ENCODE results near the gene KBTBD4.

KBTBD4 gene

DNA sequence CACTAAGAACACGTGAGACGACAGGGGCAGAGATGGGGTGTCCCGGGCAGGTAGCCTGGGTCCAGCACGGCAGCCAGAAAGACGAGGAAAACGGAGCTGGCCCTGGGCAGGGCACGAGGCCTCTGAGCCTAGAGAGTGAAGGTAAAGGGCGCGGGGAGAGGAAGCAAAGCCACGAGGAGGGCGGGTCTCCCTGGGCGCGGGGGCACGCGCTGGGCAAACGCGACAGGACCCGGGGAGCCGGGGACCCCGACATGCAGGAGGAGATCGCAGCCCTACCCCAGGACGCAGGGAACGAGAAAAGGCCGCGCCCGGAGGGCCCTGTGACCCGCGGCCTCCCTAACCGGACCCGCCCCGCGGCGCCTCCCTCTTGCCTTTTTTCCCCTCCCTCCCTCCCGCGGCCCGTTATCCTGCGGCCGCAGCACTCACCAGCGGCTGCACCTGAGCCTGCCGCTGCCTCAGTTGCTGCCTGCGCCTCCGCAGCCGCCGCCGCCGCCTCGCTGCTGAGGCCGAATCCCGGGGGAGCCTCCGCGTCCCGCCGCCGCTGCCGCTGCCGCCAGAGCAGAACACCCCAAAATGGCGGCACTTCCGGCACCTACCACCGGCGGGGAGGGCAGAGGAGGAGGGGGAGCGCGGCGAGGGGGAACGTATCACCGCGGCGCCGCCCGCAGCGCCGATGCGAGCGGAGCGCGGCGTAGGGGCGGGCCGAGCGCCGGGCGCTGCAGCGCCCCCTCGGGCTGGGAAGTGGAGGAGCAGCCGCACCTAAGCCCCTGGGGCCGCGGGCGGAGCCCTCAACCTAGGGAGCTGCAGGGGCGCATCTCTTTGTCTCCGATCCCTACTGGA, 26.0 kb downstream of the KBTBD4 start, which contains the start of gene CELF1:
CELF1 (minus strand) TSS at position 567 of the 840 bp plus-strand sequence. CDS start 53,609 bp downstream, outside the sequence.
- Histone ChIP-seq H3K36me3 (ENCODE audit: insufficient read depth, low read length) (peaks cover 9% of the 10 kb centered on the region; the same call in 1 of the 2 replicates), H3K9me2 (ENCODE audit: low read depth, low read length) (no peaks in the 10 kb centered on the region), H3K4me3 (ENCODE audit: low read depth, low read length, poor library complexity, severe bottlenecking) (peak within 1 kb of the TSS; percentile 97), H3K4me1 (ENCODE audit: insufficient read depth, low read length, severe bottlenecking) (peaks cover 37% of the 10 kb centered on the region), H4K20me1 (ENCODE audit: insufficient read depth, low read length) (no peaks in the 10 kb centered on the region), H3K4me2 (ENCODE audit: low read length) (peak within 1 kb of the TSS; percentile 92), H2AFZ (ENCODE audit: low read length) (peak within 1 kb of the TSS; percentile 66; the same call in 1 of the 2 replicates), H3K9me3 (ENCODE audit: low read length) (no peaks in the 10 kb centered on the region), H3K27ac (ENCODE audit: low read depth, low read length, poor library complexity, severe bottlenecking) (peak within 1 kb of the TSS; percentile 71), H3K9ac (ENCODE audit: low read length) (peak within 1 kb of the TSS; percentile 96), H3F3A (ENCODE audit: insufficient read depth, low read length) (peaks cover 8% of the 10 kb centered on the region; the same call in 1 of the 2 replicates), H3K27me3 (ENCODE audit: insufficient read depth, low read length) (no peaks in the 10 kb centered on the region), H3K79me2 (ENCODE audit: insufficient read depth, low read length) (peaks cover 49% of the 10 kb centered on the region)
- TF ChIP-seq, protein P1, sequence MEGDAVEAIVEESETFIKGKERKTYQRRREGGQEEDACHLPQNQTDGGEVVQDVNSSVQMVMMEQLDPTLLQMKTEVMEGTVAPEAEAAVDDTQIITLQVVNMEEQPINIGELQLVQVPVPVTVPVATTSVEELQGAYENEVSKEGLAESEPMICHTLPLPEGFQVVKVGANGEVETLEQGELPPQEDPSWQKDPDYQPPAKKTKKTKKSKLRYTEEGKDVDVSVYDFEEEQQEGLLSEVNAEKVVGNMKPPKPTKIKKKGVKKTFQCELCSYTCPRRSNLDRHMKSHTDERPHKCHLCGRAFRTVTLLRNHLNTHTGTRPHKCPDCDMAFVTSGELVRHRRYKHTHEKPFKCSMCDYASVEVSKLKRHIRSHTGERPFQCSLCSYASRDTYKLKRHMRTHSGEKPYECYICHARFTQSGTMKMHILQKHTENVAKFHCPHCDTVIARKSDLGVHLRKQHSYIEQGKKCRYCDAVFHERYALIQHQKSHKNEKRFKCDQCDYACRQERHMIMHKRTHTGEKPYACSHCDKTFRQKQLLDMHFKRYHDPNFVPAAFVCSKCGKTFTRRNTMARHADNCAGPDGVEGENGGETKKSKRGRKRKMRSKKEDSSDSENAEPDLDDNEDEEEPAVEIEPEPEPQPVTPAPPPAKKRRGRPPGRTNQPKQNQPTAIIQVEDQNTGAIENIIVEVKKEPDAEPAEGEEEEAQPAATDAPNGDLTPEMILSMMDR (IDR thresholded peaks at IDR 0.05; ENCODE audit: low read length): peak; percentile 73
- no peak for TF ChIP-seq EZH2 (IDR thresholded peaks at IDR 0.05; ENCODE audit: borderline replicate concordance, low read length)

DNA sequence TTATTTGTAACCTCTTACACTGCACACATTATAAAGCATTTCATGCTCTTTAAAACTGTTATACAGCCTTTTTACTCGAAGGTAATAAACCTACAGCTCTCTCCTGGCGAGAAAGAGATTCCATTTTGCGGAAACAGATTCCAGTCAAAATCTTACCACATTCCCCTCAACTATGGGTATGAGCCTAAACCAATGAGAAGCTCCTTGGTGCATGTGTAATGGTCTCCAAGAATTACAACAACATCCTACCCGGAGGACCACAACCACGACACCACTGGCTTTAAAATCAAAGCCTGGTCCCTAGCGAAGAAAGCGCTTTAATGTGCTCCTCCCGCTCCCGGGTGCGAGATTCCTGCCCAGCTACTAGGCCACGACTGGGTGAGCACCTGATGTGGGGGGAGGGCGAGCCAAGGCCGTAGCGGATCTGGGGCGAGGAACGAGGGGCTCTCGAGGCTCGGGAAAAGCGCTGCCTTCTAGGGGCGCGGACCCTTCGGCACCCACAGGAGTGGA, 26.7 kb downstream of the KBTBD4 start:
- peak overlapping the region; percentile 77 for H3K4me2 ChIP-seq (ENCODE audit: low read length)
- no peaks in the 10 kb centered on the region for H3K9me3 ChIP-seq (ENCODE audit: low read length)
- H3K27ac ChIP-seq (ENCODE audit: low read depth, low read length, poor library complexity, severe bottlenecking): peak overlapping the region; percentile 71
- peak overlapping the region; percentile 97 for H3K4me3 ChIP-seq (ENCODE audit: low read depth, low read length, poor library complexity, severe bottlenecking)
- TF ChIP-seq EZH2 (IDR thresholded peaks at IDR 0.05; ENCODE audit: borderline replicate concordance, low read length): no peak
- TF ChIP-seq, protein P1 (IDR thresholded peaks at IDR 0.05; ENCODE audit: low read length): no peak
- peak overlapping the region; percentile 96 for H3K9ac ChIP-seq (ENCODE audit: low read length)
- H3K27me3 ChIP-seq (ENCODE audit: insufficient read depth, low read length): no peaks in the 10 kb centered on the region
- H3K4me1 ChIP-seq (ENCODE audit: insufficient read depth, low read length, severe bottlenecking): peaks cover 37% of the 10 kb centered on the region
- peaks cover 55% of the 10 kb centered on the region for H3K79me2 ChIP-seq (ENCODE audit: insufficient read depth, low read length)
- H3K36me3 ChIP-seq (ENCODE audit: insufficient read depth, low read length): peaks cover 12% of the 10 kb centered on the region; the same call in 1 of the 2 replicates
- H2AFZ ChIP-seq (ENCODE audit: low read length): no peak overlapping the region
- H4K20me1 ChIP-seq (ENCODE audit: insufficient read depth, low read length): no peaks in the 10 kb centered on the region
- no peaks in the 10 kb centered on the region for H3K9me2 ChIP-seq (ENCODE audit: low read depth, low read length)
- H3F3A ChIP-seq (ENCODE audit: insufficient read depth, low read length): peaks cover 8% of the 10 kb centered on the region; the same call in 1 of the 2 replicates

DNA sequence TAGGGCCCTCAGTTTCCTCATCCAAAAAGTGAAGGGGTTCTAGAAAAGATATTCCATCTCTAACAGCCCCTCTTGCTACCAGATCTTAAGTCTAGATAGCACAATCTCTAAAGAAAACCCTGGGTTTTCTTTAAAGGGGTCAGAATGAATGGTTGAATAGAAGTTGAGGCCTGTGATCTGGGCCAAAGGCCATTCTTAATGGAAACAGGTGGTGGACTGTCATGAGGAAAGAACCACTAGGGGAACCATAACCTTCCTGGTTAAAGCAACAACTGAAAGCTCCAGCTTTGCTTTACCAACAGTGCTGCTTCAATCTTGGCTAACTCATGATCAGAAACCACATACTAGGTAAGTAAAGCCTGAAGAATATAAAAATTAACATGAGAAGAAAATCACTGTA, 27.7 kb downstream of the KBTBD4 start:
- H3K27ac ChIP-seq (ENCODE audit: low read depth, low read length, poor library complexity, severe bottlenecking): peak overlapping the region; percentile 71
- peak overlapping the region; percentile 97 for H3K4me3 ChIP-seq (ENCODE audit: low read depth, low read length, poor library complexity, severe bottlenecking)
- H3K9ac ChIP-seq (ENCODE audit: low read length): peak overlapping the region; percentile 96
- H3K4me2 ChIP-seq (ENCODE audit: low read length): peak overlapping the region; percentile 77
- H3K9me3 ChIP-seq (ENCODE audit: low read length): no peaks in the 10 kb centered on the region
- no peaks in the 10 kb centered on the region for H3K27me3 ChIP-seq (ENCODE audit: insufficient read depth, low read length)
- no peak for TF ChIP-seq EZH2 (IDR thresholded peaks at IDR 0.05; ENCODE audit: borderline replicate concordance, low read length)
- TF ChIP-seq, protein P1 (IDR thresholded peaks at IDR 0.05; ENCODE audit: low read length): peak; percentile 50; the same call in 1 of the 2 replicates
- H3F3A ChIP-seq (ENCODE audit: insufficient read depth, low read length): peaks cover 8% of the 10 kb centered on the region; the same call in 1 of the 2 replicates
- peaks cover 37% of the 10 kb centered on the region for H3K4me1 ChIP-seq (ENCODE audit: insufficient read depth, low read length, severe bottlenecking)
- H3K9me2 ChIP-seq (ENCODE audit: low read depth, low read length): no peaks in the 10 kb centered on the region
- H3K79me2 ChIP-seq (ENCODE audit: insufficient read depth, low read length): peaks cover 65% of the 10 kb centered on the region
- H4K20me1 ChIP-seq (ENCODE audit: insufficient read depth, low read length): no peaks in the 10 kb centered on the region
- H2AFZ ChIP-seq (ENCODE audit: low read length): no peak overlapping the region
- H3K36me3 ChIP-seq (ENCODE audit: insufficient read depth, low read length): peaks cover 12% of the 10 kb centered on the region; the same call in 1 of the 2 replicates

Measured in OCI-LY1 (cell line).